ENCODE data around the gene EPDR1. TPM values are rescaled to one million over a fixed set of nuclear protein-coding genes. Genes with fewer than 3 reads are reported as not detected.
"Not testable (repeated sequence)": the region's sequence is repeated elsewhere in the genome, so short reads cannot be mapped to it uniquely, and the experiment has no call there.

Gene EPDR1
- total RNA-seq, 1 donor from 2014 or later = 20.0 TPM

- DNase-seq (ENCODE audit: low spot score in 2 of 2) = no peak
- no peak for FAIRE-seq
Observed at GRCh38 chr7:37927773-37928444, 7.5 kb downstream of the EPDR1 start.

- FAIRE-seq = no peak
- DNase-seq (ENCODE audit: low spot score in 2 of 2) = no peak
Observed at GRCh38 chr7:37928878-37929277, 8.4 kb downstream of the EPDR1 start.

- DNase-seq (ENCODE audit: low spot score in 2 of 2) (no peak), FAIRE-seq (no peak)
Observed at GRCh38 chr7:37930226-37930948, 9.9 kb downstream of the EPDR1 start.

- DNase-seq (ENCODE audit: low spot score in 2 of 2) = no peak
- no peak for FAIRE-seq
Observed at GRCh38 chr7:37932543-37932942, 12.1 kb downstream of the EPDR1 start.

GRCh38 chr7:37933018-37933566 lies 12.7 kb downstream of the EPDR1 start:
- FAIRE-seq (no peak), DNase-seq (ENCODE audit: low spot score in 2 of 2) (no peak)

GRCh38 chr7:37942934-37943610 lies 22.6 kb downstream of the EPDR1 start:
- DNase-seq (ENCODE audit: low spot score in 2 of 2) (peak in 1 of 2 donors; percentile 7), FAIRE-seq (no peak)

GRCh38 chr7:37943905-37944736 lies 23.7 kb downstream of the EPDR1 start:
- no peak for DNase-seq (ENCODE audit: low spot score in 2 of 2)
- FAIRE-seq = no peak

GRCh38 chr7:37944737-37945054 lies 24.3 kb downstream of the EPDR1 start:
- FAIRE-seq (no peak), DNase-seq (ENCODE audit: low spot score in 2 of 2) (no peak)

- DNase-seq (ENCODE audit: low spot score in 2 of 2) = no peak
- no peak for FAIRE-seq
Observed at GRCh38 chr7:37945336-37945735, 24.9 kb downstream of the EPDR1 start.

- DNase-seq (ENCODE audit: low spot score in 2 of 2) = no peak
- FAIRE-seq = no peak
Observed at GRCh38 chr7:37947138-37947940, 26.9 kb downstream of the EPDR1 start.

- no peak for DNase-seq (ENCODE audit: low spot score in 2 of 2)
- no peak for FAIRE-seq
Observed at GRCh38 chr7:37947941-37948210, 27.4 kb downstream of the EPDR1 start.

GRCh38 chr7:37952240-37952639 lies 31.8 kb downstream of the EPDR1 start:
- DNase-seq (ENCODE audit: low spot score in 2 of 2) (no peak), FAIRE-seq (no peak)

GRCh38 chr7:37954217-37954616 lies 33.8 kb downstream of the EPDR1 start:
- FAIRE-seq; DNase-seq (ENCODE audit: low spot score in 2 of 2): not testable (repeated sequence)

- DNase-seq (ENCODE audit: low spot score in 2 of 2) = no peak
- no peak for FAIRE-seq
Observed at GRCh38 chr7:37956791-37957190, 36.4 kb downstream of the EPDR1 start.

GRCh38 chr7:37957221-37957970 lies 37.0 kb downstream of the EPDR1 start:
- DNase-seq (ENCODE audit: low spot score in 2 of 2) (no peak), FAIRE-seq (no peak)

- DNase-seq (ENCODE audit: low spot score in 2 of 2) = no peak
- FAIRE-seq = no peak
Observed at GRCh38 chr7:37960483-37960882, 40.0 kb downstream of the EPDR1 start.

- FAIRE-seq (no peak), DNase-seq (ENCODE audit: low spot score in 2 of 2) (no peak)
Observed at GRCh38 chr7:37961251-37961650, 40.8 kb downstream of the EPDR1 start.

GRCh38 chr7:37964196-37964595 lies 43.8 kb downstream of the EPDR1 start:
- DNase-seq (ENCODE audit: low spot score in 2 of 2) (no peak), FAIRE-seq (no peak)

- DNase-seq (ENCODE audit: low spot score in 2 of 2) (no peak), FAIRE-seq (no peak)
Observed at GRCh38 chr7:37970211-37970610, 49.8 kb downstream of the EPDR1 start.

Data from frontal cortex (tissue), 4 donors.